OCI-LY1 (cell line): ENCODE data around the gene NEGR1.

Source experiments
- EZH2 ChIP-seq: fragments of 200-600 bp; sonication (generic), shearing (Covaris generic); IDR thresholded peaks from 2 replicates; pipeline ENCODE4 v1.8.0; 2017; ENCODE audit warnings: borderline replicate concordance, mixed run types, mild to moderate bottlenecking, antibody characterized with exemption, low read length, moderate library complexity, mixed read lengths
- TF ChIP-seq, protein P1 (sequence below): fragments of 200-600 bp; sonication (generic), shearing (Covaris generic); IDR thresholded peaks from 2 replicates; pipeline ENCODE4 v1.5.1; 2017; ENCODE audit warnings: mild to moderate bottlenecking, antibody characterized with exemption, low read length, moderate library complexity, mixed read lengths

DNA sequence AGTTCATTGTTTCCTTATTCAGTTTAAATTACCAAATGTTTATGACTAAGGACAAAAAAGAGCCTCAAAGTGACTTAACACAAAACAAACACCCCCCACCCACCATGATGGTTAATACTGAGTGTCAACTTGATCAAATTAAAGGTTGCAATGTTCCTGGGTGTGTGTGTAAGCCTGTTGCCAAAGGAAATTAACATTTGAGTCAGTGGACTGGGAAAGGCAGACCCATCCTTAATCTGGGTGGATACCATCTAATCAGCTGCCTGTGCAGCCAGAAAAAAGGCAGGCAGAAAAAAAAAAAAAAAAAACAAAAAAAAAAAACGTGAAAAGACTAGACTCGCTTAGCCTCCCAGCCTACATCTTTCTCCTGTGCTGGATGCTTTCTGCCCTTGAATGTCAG, 543.4 kb downstream of the NEGR1 start:
- TF ChIP-seq, protein P1, sequence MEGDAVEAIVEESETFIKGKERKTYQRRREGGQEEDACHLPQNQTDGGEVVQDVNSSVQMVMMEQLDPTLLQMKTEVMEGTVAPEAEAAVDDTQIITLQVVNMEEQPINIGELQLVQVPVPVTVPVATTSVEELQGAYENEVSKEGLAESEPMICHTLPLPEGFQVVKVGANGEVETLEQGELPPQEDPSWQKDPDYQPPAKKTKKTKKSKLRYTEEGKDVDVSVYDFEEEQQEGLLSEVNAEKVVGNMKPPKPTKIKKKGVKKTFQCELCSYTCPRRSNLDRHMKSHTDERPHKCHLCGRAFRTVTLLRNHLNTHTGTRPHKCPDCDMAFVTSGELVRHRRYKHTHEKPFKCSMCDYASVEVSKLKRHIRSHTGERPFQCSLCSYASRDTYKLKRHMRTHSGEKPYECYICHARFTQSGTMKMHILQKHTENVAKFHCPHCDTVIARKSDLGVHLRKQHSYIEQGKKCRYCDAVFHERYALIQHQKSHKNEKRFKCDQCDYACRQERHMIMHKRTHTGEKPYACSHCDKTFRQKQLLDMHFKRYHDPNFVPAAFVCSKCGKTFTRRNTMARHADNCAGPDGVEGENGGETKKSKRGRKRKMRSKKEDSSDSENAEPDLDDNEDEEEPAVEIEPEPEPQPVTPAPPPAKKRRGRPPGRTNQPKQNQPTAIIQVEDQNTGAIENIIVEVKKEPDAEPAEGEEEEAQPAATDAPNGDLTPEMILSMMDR, result no peak
- no peak for TF ChIP-seq EZH2
